Tibial nerve (tissue), 3 donors: Measurements from ENCODE around the gene LRRTM1.

Experiments used
- CTCF ChIP-seq, 5 experiments: fragments of 200-600 bp in 3 of 5; fragments of 450-650 bp in 2 of 5; sonication (generic) in 3 of 5; IDR thresholded peaks; one replicate each; pipeline ENCODE4 v1.5.1; 2016 to 2019; ENCODE audit warnings: antibody characterized with exemption in 5 of 5, mild to moderate bottlenecking in 3 of 5, moderate library complexity in 2 of 5
- POLR2A ChIP-seq, 2 donors: fragments of 450-650 bp; IDR thresholded peaks; one replicate each; pipeline ENCODE4 v1.6.1; 2017; ENCODE audit warnings: antibody characterized with exemption in 2 of 2, mild to moderate bottlenecking in 2 of 2, moderate library complexity in 2 of 2

- TF ChIP-seq CTCF (IDR thresholded peaks at IDR 0.05) (no peak), POLR2A (IDR thresholded peaks at IDR 0.05) (no peak)
Observed at GRCh38 chr2:80299661-80300060, 4.9 kb downstream of the LRRTM1 start.
